MG63 (cell line): Measurements from ENCODE around the gene PTPRT. TPM values are rescaled to one million over a fixed set of nuclear protein-coding genes. Genes with fewer than 3 reads are reported as not detected.

Experiments used
- DNase-seq: peaks from one replicate; pipeline ENCODE4 v3.0.0-alpha.2; 2020
- H3K27me3 ChIP-seq: fragments of 250-450 bp; sonication (Bioruptor Pico); 2 replicates; pipeline ENCODE4 v1.5.1; 2020; ENCODE audit warnings: mild to moderate bottlenecking, moderate library complexity
- H3K36me3 ChIP-seq: fragments of 250-450 bp; sonication (Bioruptor Pico); 2 replicates; pipeline ENCODE4 v1.5.1; 2020; ENCODE audit warnings: mild to moderate bottlenecking, moderate library complexity
- H3K4me3 ChIP-seq: fragments of 250-450 bp; sonication (Bioruptor Pico); 2 replicates; pipeline ENCODE4 v1.5.1; 2020; ENCODE audit warnings: mild to moderate bottlenecking, moderate library complexity
- H3K9me3 ChIP-seq: fragments of 250-450 bp; sonication (Bioruptor Pico); 2 replicates; pipeline ENCODE4 v1.5.1; 2020; ENCODE audit warnings: mild to moderate bottlenecking, moderate library complexity
- total RNA-seq: library from RNA; depleted of rRNA; stranded (reverse); fragments of >200 nt; shearing (Covaris generic); gene quantifications from 2 replicates; pipeline ENCODE4 v1.2.3, GENCODE V29; 2014; ENCODE audit warnings: low replicate concordance

PTPRT gene
- total RNA-seq, 1 experiment from 2014 or later = not detected

- DNase-seq = no peak
Observed at GRCh38 chr20:42894483-42894882, 295.2 kb downstream of the PTPRT start.

GRCh38 chr20:42889517-42889916 is 300.2 kb downstream of the PTPRT start:
- H3K9me3 ChIP-seq = no peaks in the 10 kb centered on the region
- no peak for DNase-seq
- no peaks in the 10 kb centered on the region for H3K36me3 ChIP-seq
- no peak overlapping the region for H3K4me3 ChIP-seq
- H3K27me3 ChIP-seq = no peaks in the 10 kb centered on the region

More at GRCh38 chr20:42894483-42894882, 295.2 kb downstream of the PTPRT start:
- Histone ChIP-seq H3K4me3 (no peak overlapping the region), H3K9me3 (no peaks in the 10 kb centered on the region), H3K36me3 (no peaks in the 10 kb centered on the region), H3K27me3 (no peaks in the 10 kb centered on the region)

- no peak for DNase-seq
- Histone ChIP-seq H3K4me3 (no peak overlapping the region), H3K27me3 (no peaks in the 10 kb centered on the region), H3K9me3 (no peaks in the 10 kb centered on the region), H3K36me3 (no peaks in the 10 kb centered on the region)
Observed at GRCh38 chr20:42887281-42887680, 302.4 kb downstream of the PTPRT start.

GRCh38 chr20:42886801-42887200 is 302.9 kb downstream of the PTPRT start:
- Histone ChIP-seq H3K36me3 (no peaks in the 10 kb centered on the region), H3K4me3 (no peak overlapping the region), H3K9me3 (no peaks in the 10 kb centered on the region), H3K27me3 (no peaks in the 10 kb centered on the region)
- DNase-seq = no peak

GRCh38 chr20:42886046-42886445 is 303.7 kb downstream of the PTPRT start:
- Histone ChIP-seq H3K9me3 (no peaks in the 10 kb centered on the region), H3K4me3 (no peak overlapping the region)

GRCh38 chr20:42875581-42875980 is 314.1 kb downstream of the PTPRT start:
- no peak for DNase-seq
- H3K4me3 ChIP-seq = no peak overlapping the region
- no peaks in the 10 kb centered on the region for H3K36me3 ChIP-seq
- H3K27me3 ChIP-seq = no peaks in the 10 kb centered on the region
- H3K9me3 ChIP-seq = no peaks in the 10 kb centered on the region

More at GRCh38 chr20:42886046-42886445, 303.7 kb downstream of the PTPRT start:
- Histone ChIP-seq H3K27me3 (no peaks in the 10 kb centered on the region), H3K36me3 (no peaks in the 10 kb centered on the region)
- no peak for DNase-seq

GRCh38 chr20:42873259-42873658 is 316.4 kb downstream of the PTPRT start:
- Histone ChIP-seq H3K27me3 (no peaks in the 10 kb centered on the region), H3K4me3 (no peak overlapping the region), H3K36me3 (no peaks in the 10 kb centered on the region), H3K9me3 (no peaks in the 10 kb centered on the region)
- no peak for DNase-seq

GRCh38 chr20:42864116-42864515 is 325.6 kb downstream of the PTPRT start:
- Histone ChIP-seq H3K27me3 (no peaks in the 10 kb centered on the region), H3K9me3 (no peaks in the 10 kb centered on the region), H3K4me3 (no peak overlapping the region), H3K36me3 (no peaks in the 10 kb centered on the region)
- DNase-seq = no peak

GRCh38 chr20:42862446-42862845 is 327.3 kb downstream of the PTPRT start:
- no peaks in the 10 kb centered on the region for H3K27me3 ChIP-seq
- DNase-seq = no peak
- H3K36me3 ChIP-seq = no peaks in the 10 kb centered on the region
- no peaks in the 10 kb centered on the region for H3K9me3 ChIP-seq
- no peak overlapping the region for H3K4me3 ChIP-seq

GRCh38 chr20:42857446-42857845 is 332.3 kb downstream of the PTPRT start:
- H3K27me3 ChIP-seq = 0 out of 2 replicates have a peak, but pooled peaks cover 3% of the 10 kb centered on the region
- no peaks in the 10 kb centered on the region for H3K9me3 ChIP-seq
- no peak overlapping the region for H3K4me3 ChIP-seq
- DNase-seq = no peak
- H3K36me3 ChIP-seq = no peaks in the 10 kb centered on the region

- H3K9me3 ChIP-seq = no peaks in the 10 kb centered on the region
- H3K27me3 ChIP-seq = 0 out of 2 replicates have a peak, but pooled peaks cover 3% of the 10 kb centered on the region
- DNase-seq = no peak
- no peak overlapping the region for H3K4me3 ChIP-seq
- no peaks in the 10 kb centered on the region for H3K36me3 ChIP-seq
Observed at GRCh38 chr20:42855896-42856295, 333.8 kb downstream of the PTPRT start.

GRCh38 chr20:42852691-42853090 is 337.0 kb downstream of the PTPRT start:
- H3K36me3 ChIP-seq = no peaks in the 10 kb centered on the region
- no peak overlapping the region for H3K4me3 ChIP-seq
- 0 out of 2 replicates have a peak, but pooled peaks cover 3% of the 10 kb centered on the region for H3K27me3 ChIP-seq
- no peak for DNase-seq
- H3K9me3 ChIP-seq = no peaks in the 10 kb centered on the region

- H3K36me3 ChIP-seq = no peaks in the 10 kb centered on the region
- no peak for DNase-seq
- H3K9me3 ChIP-seq = no peaks in the 10 kb centered on the region
Observed at GRCh38 chr20:42846784-42847490, 342.8 kb downstream of the PTPRT start.

GRCh38 chr20:42844751-42845150 is 345.0 kb downstream of the PTPRT start:
- no peaks in the 10 kb centered on the region for H3K27me3 ChIP-seq
- H3K9me3 ChIP-seq = no peaks in the 10 kb centered on the region
- H3K36me3 ChIP-seq = no peaks in the 10 kb centered on the region
- DNase-seq = no peak
- H3K4me3 ChIP-seq = no peak overlapping the region

More at GRCh38 chr20:42846784-42847490, 342.8 kb downstream of the PTPRT start:
- H3K27me3 ChIP-seq = no peaks in the 10 kb centered on the region
- no peak overlapping the region for H3K4me3 ChIP-seq

- Histone ChIP-seq H3K4me3 (no peak overlapping the region), H3K9me3 (no peaks in the 10 kb centered on the region), H3K36me3 (no peaks in the 10 kb centered on the region), H3K27me3 (no peaks in the 10 kb centered on the region)
- no peak for DNase-seq
Observed at GRCh38 chr20:42837456-42837855, 352.2 kb downstream of the PTPRT start.

- Histone ChIP-seq H3K36me3 (no peaks in the 10 kb centered on the region), H3K27me3 (no peaks in the 10 kb centered on the region), H3K9me3 (no peaks in the 10 kb centered on the region), H3K4me3 (no peak overlapping the region)
- DNase-seq = no peak
Observed at GRCh38 chr20:42836339-42836738, 353.4 kb downstream of the PTPRT start.

GRCh38 chr20:42807876-42808275 is 381.8 kb downstream of the PTPRT start:
- Histone ChIP-seq H3K9me3 (no peaks in the 10 kb centered on the region), H3K36me3 (no peaks in the 10 kb centered on the region), H3K4me3 (no peak overlapping the region), H3K27me3 (no peaks in the 10 kb centered on the region)
- no peak for DNase-seq

- H3K27me3 ChIP-seq = no peaks in the 10 kb centered on the region; the same call in 1 of the 2 replicates
- H3K9me3 ChIP-seq = no peaks in the 10 kb centered on the region
- no peak overlapping the region for H3K4me3 ChIP-seq
- DNase-seq = no peak
- H3K36me3 ChIP-seq = no peaks in the 10 kb centered on the region
Observed at GRCh38 chr20:42795111-42795695, 394.5 kb downstream of the PTPRT start.
